HFFc6 (cell line): Measurements from ENCODE around the gene MEG3. TPM values are rescaled to one million over a fixed set of nuclear protein-coding genes. Genes with fewer than 3 reads are reported as not detected.

Experiments used
- DNase-seq: peaks from one replicate; pipeline ENCODE4 v3.0.0-alpha.2; 2018
- H3K27ac Mint-ChIP-seq: 2 replicates; pipeline ENCODE4 v1.8.0; 2020; ENCODE audit warnings: mild to moderate bottlenecking, mixed read lengths
- H3K27me3 Mint-ChIP-seq: 2 replicates; pipeline ENCODE4 v1.8.0; 2021; ENCODE audit warnings: mild to moderate bottlenecking, moderate library complexity, mixed read lengths; ENCODE audit not compliant: insufficient read depth
- H3K36me3 Mint-ChIP-seq: 2 replicates; pipeline ENCODE4 v1.8.0; 2021; ENCODE audit warnings: low read depth, mixed read lengths
- H3K4me1 Mint-ChIP-seq: 2 replicates; pipeline ENCODE4 v1.8.0; 2020; ENCODE audit warnings: low read depth, mixed read lengths
- H3K4me3 Mint-ChIP-seq: 2 replicates; pipeline ENCODE4 v1.8.0; 2020; ENCODE audit warnings: mild to moderate bottlenecking, moderate library complexity, mixed read lengths
- H3K9me3 Mint-ChIP-seq: 2 replicates; pipeline ENCODE4 v1.8.0; 2020; ENCODE audit warnings: mild to moderate bottlenecking, mixed read lengths
- CTCF ChIP-seq: fragments of 200-600 bp; sonication (generic); IDR thresholded peaks from 2 replicates; pipeline ENCODE4 v1.5.0; 2021; ENCODE audit warnings: antibody characterized with exemption, mild to moderate bottlenecking
- total RNA-seq, 6 experiments: library from RNA; stranded (reverse); fragmentation: NEBNext Ultra II Directional; extraction: Animal tissue kit (Norgen Biotek cat#: 25700); gene quantifications; 2 replicates in 1 of 6; 3 replicates in 5 of 6; pipeline ENCODE4 v1.2.3, GENCODE V29; 2021

MEG3 gene
- total RNA-seq, 6 experiments from 2014 or later: 151 to 262 (median 250) TPM

DNA sequence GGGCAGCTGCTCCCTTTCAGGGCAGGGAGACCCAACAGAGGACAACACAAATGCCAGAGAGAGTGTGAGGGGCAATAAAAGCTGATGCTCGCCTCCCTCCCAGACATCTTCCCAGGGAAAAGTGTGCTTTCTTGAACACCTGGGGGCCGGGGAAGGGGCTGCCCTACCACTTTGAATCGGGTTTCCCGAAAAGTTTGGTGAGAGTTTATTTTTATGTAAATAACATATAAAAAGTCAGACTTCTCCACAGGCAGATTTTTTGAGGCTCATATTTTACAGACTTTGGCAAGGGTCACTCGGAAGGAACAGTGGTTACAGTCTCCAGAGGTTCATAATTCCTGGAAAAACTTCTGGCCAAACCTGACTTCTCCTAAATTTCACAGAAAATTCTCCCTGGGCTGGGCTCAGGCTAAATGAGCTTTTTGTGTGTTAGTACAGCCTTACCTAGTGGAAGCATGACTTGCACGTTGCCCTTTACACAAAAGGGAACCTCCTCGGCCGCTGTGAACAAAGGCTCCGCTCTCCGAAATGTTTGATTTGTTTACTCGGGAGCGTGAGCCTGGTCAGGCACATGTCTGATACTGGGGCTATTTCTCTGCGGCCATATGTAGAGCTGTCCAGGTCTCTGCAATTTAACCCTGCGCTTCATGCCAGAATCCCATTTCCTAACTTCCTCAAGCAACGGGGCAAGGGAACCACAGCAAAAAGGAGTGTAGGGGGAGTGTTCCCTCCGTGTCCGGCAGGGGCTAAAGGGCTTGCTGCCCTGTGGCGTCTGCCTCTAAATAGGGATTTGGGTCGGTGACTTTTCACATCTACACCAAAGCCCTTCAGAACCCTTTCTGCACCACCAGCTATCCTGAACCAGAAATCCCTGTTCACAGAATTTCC lies 74.2 kb downstream of the MEG3 start:
- DNase-seq: no peak
- H3K4me1 Mint-ChIP-seq: no peaks in the 10 kb centered on the region
- peak overlapping the region; percentile 47; the same call in 1 of the 2 replicates for H3K27ac Mint-ChIP-seq
- peaks cover 50% of the 10 kb centered on the region for H3K27me3 Mint-ChIP-seq
- H3K4me3 Mint-ChIP-seq: no peak overlapping the region
- peaks cover 3% of the 10 kb centered on the region; the same call in 1 of the 2 replicates for H3K36me3 Mint-ChIP-seq
- no peak for TF ChIP-seq CTCF
- H3K9me3 Mint-ChIP-seq: no peaks in the 10 kb centered on the region

DNA sequence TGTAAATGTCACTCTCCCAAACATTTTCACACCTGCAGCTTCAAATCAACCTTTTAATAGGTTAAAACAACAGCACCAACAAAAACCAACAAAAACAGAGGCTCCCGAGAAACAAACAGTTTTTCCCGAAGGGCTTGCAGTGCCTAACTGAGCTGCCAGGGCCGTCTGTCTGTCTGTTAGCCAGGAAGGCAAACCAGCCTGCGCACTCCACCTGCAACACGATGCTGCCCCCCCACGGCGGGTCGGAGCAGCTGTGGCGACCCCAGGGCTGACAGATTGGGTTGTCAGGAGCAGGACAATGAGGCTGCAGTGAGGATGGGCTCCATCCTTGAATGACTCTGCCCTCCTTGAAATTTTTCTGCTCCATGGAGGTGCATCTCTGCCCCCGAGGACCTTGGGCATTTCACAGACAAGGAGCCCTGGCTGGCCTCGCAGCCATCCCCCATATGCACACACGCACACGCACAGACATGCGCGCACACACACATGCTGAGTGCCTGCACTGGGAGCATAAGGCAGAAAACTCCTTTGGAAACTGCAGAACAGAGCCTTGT lies 75.0 kb downstream of the MEG3 start:
- Mint-ChIP-seq H3K27ac (peak overlapping the region; percentile 47; the same call in 1 of the 2 replicates), H3K36me3 (no peaks in the 10 kb centered on the region), H3K4me3 (no peak overlapping the region), H3K9me3 (no peaks in the 10 kb centered on the region), H3K27me3 (peaks cover 51% of the 10 kb centered on the region), H3K4me1 (no peaks in the 10 kb centered on the region)
- DNase-seq: no peak
- TF ChIP-seq CTCF: no peak; the same call in 1 of the 2 replicates

DNA sequence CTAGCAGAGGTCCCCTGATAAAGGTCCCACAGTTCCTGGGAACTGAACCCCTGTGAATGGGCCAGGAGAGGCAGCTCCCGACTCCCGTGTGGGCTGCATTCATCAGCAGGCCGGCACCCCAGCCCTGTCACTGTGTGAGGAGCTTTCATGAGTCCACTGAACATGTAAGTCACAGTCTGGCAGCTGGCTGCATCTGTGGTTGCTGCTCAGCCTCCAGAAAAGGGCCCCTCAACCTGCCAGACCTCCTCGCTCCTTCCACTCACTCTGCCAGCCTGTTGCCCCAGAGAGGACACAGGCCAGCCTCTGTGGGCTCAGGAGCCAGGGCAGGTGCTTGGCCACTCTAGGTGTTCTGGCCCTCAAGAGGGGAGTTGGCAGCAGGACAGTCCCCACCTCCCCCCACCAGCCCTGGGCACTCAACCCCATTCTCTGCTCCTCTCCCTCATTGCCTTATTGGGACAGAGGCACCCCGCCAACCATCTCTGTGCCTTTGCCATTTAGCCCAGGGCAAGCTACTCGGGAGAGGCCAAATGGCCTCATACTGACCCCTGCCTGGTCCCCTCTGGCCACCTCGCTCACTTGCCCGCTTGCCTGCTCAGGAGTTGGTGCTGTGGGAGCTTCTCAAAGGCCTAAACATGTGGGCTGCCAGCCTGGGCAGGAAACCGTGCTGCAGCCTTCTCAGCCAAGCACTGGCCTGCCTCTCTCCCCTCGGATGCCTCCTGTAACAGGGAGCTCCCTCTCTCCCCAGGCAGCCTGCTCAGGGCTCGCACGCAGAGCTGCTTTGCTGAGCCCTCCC lies 75.7 kb downstream of the MEG3 start:
- DNase-seq: no peak
- no peaks in the 10 kb centered on the region; the same call in 1 of the 2 replicates for H3K36me3 Mint-ChIP-seq
- no peak overlapping the region for H3K4me3 Mint-ChIP-seq
- no peaks in the 10 kb centered on the region for H3K9me3 Mint-ChIP-seq
- no peak for TF ChIP-seq CTCF
- no peak overlapping the region for H3K27ac Mint-ChIP-seq
- H3K27me3 Mint-ChIP-seq: peaks cover 51% of the 10 kb centered on the region
- H3K4me1 Mint-ChIP-seq: no peaks in the 10 kb centered on the region

GRCh38 chr14:100902295-100903133 lies 76.6 kb downstream of the MEG3 start:
- TF ChIP-seq CTCF: peak; percentile 49; the same call in 1 of the 2 replicates
- Mint-ChIP-seq H3K4me1 (no peaks in the 10 kb centered on the region), H3K4me3 (no peak overlapping the region), H3K27ac (0 out of 2 replicates have a peak overlapping the region, but pooled peaks have one; percentile 18), H3K27me3 (peaks cover 55% of the 10 kb centered on the region), H3K9me3 (no peaks in the 10 kb centered on the region), H3K36me3 (peaks cover under 1% of the 10 kb centered on the region)
- no peak for DNase-seq

DNA sequence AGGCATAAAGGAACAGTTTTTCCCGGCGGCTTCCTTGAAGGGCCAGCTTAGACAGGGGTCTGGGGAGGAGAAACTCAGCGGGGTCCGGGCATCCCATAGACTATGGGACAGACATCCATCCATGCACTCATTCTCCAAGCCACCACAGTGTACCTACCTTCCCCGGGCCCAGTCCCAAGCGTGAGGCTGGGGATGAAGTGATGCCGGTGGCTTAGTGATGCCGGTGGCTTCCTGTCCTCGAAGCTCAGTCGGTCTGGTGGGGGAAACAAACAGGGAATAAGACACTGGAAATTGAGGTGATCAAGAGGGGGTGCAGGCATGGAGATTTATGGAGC lies 77.2 kb downstream of the MEG3 start:
- no peak for TF ChIP-seq CTCF
- Mint-ChIP-seq H3K4me3 (no peak overlapping the region), H3K9me3 (no peaks in the 10 kb centered on the region), H3K36me3 (peaks cover 6% of the 10 kb centered on the region), H3K27ac (peak overlapping the region; percentile 33; the same call in 1 of the 2 replicates), H3K27me3 (peaks cover 55% of the 10 kb centered on the region), H3K4me1 (no peaks in the 10 kb centered on the region)
- no peak for DNase-seq
